Esophagus squamous epithelium (tissue), 4 donors: ENCODE data around the gene USP37.

Source experiments
- CTCF ChIP-seq, 6 experiments: fragments of 450-650 bp in 4 of 6; fragments of 200-600 bp in 2 of 6; sonication (generic) in 2 of 6; IDR thresholded peaks; one replicate each; pipeline ENCODE4 v1.5.1; 2016 to 2019; ENCODE audit warnings: antibody characterized with exemption in 6 of 6, mild to moderate bottlenecking in 4 of 6, moderate library complexity in 4 of 6
- POLR2A ChIP-seq, 4 donors: fragments of 450-650 bp; IDR thresholded peaks; one replicate each; pipeline ENCODE4 v1.6.1; 2017; ENCODE audit warnings: antibody characterized with exemption in 4 of 4, mild to moderate bottlenecking in 4 of 4, moderate library complexity in 3 of 4

GRCh38 chr2:218435003-218435982 is 132.9 kb downstream of the USP37 start:
- no peak for TF ChIP-seq CTCF (IDR thresholded peaks at IDR 0.05)
- TF ChIP-seq POLR2A (IDR thresholded peaks at IDR 0.05): no peak
